ENCODE data around the gene TRAIP.
A peak's percentile ranks its signal among the peaks of the same experiment; 100 is the strongest.
"Not testable (repeated sequence)": the region's sequence is repeated elsewhere in the genome, so short reads cannot be mapped to it uniquely, and the experiment has no call there.

Gene TRAIP, protein sequence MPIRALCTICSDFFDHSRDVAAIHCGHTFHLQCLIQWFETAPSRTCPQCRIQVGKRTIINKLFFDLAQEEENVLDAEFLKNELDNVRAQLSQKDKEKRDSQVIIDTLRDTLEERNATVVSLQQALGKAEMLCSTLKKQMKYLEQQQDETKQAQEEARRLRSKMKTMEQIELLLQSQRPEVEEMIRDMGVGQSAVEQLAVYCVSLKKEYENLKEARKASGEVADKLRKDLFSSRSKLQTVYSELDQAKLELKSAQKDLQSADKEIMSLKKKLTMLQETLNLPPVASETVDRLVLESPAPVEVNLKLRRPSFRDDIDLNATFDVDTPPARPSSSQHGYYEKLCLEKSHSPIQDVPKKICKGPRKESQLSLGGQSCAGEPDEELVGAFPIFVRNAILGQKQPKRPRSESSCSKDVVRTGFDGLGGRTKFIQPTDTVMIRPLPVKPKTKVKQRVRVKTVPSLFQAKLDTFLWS

DNA sequence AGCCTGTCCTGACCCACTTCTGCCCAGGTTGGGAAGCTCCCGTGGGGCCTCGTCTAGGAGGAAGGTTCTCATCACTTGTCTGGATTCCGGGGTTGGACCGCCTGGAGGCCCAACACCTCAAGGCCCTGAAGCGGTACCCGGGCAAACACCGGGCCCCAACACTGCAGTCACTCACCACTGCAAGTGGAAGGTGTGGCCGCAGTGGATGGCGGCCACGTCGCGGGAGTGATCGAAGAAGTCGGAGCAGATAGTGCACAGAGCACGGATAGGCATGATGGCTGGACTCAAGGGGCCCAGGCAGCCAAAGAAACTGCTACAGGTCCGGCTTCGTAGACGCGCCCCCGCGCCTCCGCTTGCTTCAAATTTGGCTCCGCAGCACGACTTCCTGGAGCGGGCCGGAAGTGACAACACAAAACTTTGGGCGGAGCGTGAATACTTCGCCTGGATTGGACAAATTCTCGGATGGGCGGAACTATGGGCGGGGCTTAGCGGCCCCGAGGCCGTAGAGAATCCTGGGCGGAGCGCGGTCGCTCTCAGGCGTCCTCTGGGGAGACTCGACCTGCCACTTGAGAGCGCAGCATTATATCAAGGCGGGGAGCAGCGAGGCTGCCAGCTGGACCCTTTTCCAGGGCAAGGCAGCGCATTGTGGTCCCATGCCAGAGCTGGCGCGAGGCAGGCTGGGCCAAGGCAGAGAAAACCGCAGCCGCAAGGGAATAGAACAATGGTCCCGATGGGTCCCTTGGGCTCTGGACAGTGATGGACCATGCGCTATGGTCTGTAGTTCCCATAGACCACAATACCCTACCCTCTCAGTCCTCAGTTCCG is at the start of gene TRAIP:
TSS of gene TRAIP (minus strand) at position 384 of the 825 bp plus-strand sequence. CDS start at position 273, 111 bp downstream.
- peak; percentile 87 for DNase-seq (ENCODE audit: low read depth)

- DNase-seq (ENCODE audit: low read depth) = not testable (repeated sequence)
These were observed 48.1 kb upstream of the TRAIP start for GRCh38 chr3:49904448-49904847.

DNA sequence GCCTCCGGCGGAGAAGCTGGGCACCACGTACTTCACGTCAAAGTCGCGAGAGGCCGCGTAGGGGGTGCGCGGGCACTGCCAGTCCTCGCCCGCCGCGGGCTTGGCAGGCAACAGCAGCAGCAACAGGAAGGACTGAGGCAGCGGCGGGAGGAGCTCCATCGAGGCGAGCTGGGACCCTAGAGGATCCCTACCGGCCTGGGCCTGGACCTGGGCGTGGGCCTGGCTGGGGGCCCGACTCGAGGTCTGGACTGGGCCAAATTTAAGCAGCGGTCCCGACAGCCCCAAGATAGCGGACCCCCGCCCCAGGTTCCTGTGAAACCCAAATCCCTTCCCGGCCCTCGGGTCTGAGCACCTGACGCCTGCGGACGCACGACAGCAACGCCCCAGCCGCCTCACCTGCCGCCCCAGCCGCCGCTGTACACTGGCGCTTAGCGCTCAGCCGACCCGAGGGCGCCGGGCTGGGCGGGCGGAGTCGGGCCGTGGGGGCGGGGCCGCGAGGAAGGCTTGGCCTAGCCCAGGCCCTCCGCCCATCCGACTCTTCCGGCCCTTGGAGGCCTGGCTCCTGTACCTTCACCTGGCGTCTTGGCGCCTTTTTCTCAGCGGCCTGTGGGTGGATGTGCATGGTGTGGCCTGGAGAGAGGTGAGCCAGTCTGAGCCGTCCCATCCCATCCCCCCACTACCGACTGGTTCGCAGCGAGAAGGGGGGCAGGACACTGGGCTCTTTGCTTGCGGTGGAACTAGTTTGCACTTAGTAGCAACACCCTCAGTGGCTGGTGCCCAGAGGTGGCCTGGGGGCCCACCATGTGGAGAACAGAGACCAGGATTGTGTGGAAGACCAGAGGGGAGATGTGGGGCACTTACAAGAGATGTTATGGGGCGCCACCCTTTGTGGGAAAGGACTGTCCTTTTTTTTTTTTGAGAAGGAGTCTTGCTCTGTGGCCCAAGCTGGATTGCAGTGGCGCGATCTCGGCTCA is 47.4 kb upstream of the TRAIP start, which contains the start of gene MST1R:
TSS of gene MST1R (minus strand) at position 423 of the 974 bp plus-strand sequence. CDS start at position 159, 264 bp downstream.
- peak; percentile 68 for DNase-seq (ENCODE audit: low read depth)

GRCh38 chr3:49902511-49903345 is 46.4 kb upstream of the TRAIP start:
- DNase-seq (ENCODE audit: low read depth) = no peak

- DNase-seq (ENCODE audit: low read depth) = no peak
These were observed 45.3 kb upstream of the TRAIP start for GRCh38 chr3:49901366-49902339.

- DNase-seq (ENCODE audit: low read depth) = no peak
These were observed 44.3 kb upstream of the TRAIP start for GRCh38 chr3:49900491-49901153.

- DNase-seq (ENCODE audit: low read depth) = no peak
These were observed 43.5 kb upstream of the TRAIP start for GRCh38 chr3:49899815-49900214.

- no peak for DNase-seq (ENCODE audit: low read depth)
These were observed 42.6 kb upstream of the TRAIP start for GRCh38 chr3:49898991-49899390.

GRCh38 chr3:49896345-49896744 is 40.0 kb upstream of the TRAIP start:
- DNase-seq (ENCODE audit: low read depth) = no peak

GRCh38 chr3:49895791-49896190 is 39.4 kb upstream of the TRAIP start:
- no peak for DNase-seq (ENCODE audit: low read depth)

- no peak for DNase-seq (ENCODE audit: low read depth)
These were observed 32.9 kb upstream of the TRAIP start for GRCh38 chr3:49889296-49889695.

DNA sequence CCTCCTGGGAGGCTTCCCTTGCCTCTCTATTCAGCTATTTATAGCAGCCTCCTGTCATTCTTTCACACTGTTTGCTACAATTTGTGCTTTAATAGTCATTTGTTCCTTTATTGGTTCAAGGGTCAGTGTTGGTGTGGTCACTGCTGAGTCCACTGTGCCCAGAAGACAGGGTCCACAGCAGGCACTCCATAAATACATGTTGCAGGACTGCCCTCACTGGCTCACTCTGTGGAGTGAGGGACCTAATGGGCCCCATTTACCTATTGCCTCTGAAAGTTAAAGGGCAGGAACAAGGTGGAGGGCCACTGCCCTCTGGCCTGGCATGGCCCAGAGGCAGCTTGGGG is 30.5 kb upstream of the TRAIP start:
- no peak for DNase-seq (ENCODE audit: low read depth)

DNA sequence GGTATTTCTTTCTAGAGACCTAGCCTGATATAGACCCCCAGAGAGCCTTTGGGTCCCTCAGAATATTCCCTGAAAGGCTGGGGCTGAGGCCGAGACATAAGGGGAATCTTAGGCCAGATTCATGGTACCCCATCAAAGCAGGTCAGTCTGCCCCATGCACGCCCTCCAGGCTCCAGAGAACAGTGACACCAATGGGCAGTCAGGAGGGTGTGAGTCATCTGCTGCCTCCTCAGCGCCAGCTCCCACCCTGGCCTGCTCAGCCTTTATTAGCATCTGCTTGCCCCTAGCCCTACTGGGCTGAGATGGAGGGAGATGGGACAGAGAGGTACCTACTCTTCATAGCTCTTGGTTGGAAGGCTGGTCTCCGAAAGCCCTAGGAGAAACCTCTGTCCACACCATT is 27.6 kb upstream of the TRAIP start:
- DNase-seq (ENCODE audit: low read depth) = no peak

DNA sequence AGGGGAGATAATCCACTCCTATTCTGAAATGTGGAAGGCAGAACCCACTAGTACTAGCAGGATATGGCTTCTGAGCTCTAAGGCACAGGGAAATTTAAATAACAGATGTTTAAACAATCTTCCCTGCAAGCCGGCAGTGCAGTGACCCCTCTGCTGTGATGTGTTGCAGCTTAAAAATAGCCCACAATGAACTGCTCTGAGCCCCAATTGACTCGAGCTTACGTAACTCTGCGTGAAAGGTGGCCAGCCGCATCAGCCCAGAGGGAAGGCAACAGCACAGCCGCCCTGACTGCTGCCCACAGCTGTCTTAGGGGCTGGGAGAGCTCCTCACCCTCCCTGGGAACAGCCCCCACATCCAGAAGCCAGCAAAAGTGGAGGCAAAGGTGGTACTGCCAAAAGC is 25.8 kb upstream of the TRAIP start:
- no peak for DNase-seq (ENCODE audit: low read depth)

DNA sequence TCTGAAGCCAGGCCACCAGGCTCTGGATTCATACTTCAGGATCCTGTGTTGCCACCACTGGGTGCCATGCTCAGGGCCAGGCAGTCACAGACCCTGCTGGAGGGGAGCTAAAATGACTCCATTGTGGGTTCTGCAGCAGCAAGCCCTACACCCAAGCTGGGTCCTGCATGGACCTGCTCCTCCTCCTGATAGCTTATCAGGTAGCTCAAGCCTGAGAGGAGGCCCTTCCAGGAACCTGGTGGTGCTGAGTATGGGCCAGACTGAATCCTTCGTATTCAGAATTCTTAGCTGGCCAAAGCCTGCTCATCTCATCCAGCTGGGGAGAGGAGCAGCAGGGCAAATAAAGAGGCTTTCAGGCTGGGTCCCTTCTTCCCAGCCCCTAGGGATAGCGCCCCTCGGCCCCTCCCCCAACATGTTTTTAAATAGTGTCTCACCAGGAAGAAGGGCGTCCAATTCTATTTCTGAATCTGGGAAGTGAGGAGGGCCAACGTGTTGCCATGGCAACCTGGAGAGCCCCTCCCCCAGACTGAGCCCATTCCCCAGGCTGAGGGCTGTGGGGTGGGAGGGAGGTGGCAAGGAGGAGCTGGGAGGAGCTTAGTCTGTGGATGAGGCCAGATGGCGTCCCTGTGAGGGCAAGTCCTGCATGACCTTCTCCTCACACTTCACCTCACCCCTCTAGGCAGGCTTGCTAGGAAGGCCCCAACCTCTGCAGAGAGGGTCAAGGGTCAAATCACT is 24.4 kb upstream of the TRAIP start:
- DNase-seq (ENCODE audit: low read depth) = no peak

- DNase-seq (ENCODE audit: low read depth) = no peak
These were observed 23.4 kb upstream of the TRAIP start for GRCh38 chr3:49879721-49880120.

DNA sequence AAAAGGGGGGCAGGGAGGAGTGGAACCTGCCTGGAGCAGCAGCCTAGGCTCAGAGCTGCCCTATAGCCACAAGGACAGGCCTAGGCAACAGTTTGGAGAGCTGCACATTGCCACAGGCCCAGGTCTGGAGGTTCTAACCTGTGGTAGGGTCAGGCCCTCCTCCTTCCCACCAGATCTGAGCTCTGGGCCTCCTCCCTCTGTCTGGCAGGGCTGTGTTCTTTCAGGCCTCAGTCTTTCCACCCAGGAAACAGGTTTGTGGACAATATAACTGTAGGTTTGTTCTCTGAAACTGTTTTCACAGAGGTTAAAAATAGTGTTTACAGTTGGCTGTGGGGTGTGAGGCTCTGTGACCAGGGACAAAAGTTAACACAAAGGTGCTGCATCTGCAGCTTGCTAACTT is 22.3 kb upstream of the TRAIP start:
- DNase-seq (ENCODE audit: low read depth) = no peak

DNA sequence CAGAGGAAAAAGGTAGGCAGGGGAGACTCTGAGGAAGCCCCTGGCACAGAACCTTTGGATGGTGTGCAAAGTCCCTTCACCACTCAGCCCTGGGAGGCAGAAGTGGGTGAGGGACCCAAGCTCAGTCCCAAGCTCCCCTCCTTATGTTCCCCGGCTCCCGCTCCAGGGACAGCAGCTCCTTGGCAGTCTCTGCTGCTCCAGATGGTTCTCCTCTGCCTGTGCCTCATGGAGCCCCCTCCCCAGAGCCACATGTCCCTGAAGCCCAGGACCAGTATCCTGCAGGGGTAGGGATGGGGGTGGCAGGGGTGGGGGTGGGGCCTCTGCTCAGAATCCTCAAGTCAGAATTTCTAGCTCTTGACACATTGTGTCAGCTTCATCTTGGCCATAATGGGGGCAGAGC is 21.4 kb upstream of the TRAIP start:
- no peak for DNase-seq (ENCODE audit: low read depth)

All from stimulated activated CD8-positive, alpha-beta memory T cell treated with anti-CD3 and anti-CD28 coated beads, Interleukin-12 subunit alpha, Interleukin-12 subunit beta, amount 100 ng/mL, for 4 hours (primary cell).